Stimulated activated naive CD4-positive, alpha-beta T cell treated with Interleukin-2 at 50 U/mL for 16 hours (primary cell): ENCODE data around the gene CYFIP2.

Experiments
- DNase-seq: peaks from one replicate; lab custom pipeline; 2025; lab: John Stamatoyannopoulos, UW

Gene CYFIP2

DNA sequence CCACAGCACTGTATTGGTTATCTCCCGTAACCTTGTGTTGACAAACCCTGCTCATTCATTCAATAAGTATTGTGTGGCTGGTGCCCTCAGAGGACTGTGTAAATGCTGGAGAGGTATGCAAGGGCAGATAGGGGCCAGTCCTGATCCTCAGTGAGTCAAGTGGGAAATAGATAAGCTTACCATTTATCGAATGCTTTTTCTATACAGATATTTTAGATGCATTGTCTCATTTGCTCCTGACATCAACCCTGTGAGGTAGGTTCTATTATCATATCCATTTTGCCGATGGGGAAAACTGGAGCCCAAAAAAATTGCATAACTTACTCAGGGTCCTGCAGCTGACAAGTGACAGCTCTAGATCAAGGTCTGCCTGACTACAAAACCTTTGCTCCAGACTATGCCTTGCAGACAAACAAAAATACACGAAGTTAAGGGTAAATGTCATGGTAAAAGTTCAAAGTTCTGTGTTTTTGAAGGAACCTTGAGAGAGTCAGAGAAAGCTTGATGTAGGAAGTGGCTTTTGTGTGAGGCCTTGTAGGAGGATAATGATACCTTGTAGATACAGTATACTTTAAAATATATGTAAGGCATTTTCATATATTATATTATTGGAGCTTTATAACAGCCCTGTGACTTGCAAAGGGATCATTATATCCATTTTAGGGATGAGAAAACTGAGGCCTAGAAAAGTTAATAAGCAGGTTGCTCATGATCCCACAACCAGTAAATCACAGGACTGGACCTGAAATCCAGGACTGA, 22.7 kb downstream of the CYFIP2 start:
- DNase-seq = no peak

DNA sequence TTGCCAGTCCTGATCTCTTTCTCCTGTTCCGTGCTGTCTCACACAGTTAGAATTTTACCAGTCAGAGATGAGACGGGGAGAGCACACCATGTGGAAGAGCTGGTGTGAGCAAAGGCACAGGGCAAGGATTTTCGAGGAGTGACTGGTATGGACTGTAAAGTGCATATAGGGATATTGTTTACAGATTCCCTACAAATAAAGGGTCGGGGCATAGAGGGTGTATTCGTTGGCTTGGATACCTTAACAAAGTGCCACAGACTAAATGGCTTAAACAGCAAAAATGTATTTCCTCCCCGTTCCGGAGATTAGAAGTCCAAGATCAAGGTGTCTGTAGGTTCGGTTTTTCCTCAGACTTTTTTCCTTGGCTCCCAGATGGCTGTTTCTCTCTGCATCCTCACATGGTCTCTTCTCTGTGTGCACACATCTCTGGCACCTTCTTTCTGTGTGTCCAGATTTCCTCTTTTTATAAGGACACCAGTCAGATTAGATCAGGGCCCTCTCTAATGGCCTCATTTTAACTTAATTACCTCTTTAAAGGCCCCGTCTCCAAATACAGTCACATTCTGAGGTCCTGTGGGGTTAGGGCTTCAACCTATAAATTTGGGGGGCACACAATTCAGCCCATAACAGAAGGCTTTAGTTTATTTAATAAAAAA, 23.4 kb downstream of the CYFIP2 start:
- no peak for DNase-seq

DNA sequence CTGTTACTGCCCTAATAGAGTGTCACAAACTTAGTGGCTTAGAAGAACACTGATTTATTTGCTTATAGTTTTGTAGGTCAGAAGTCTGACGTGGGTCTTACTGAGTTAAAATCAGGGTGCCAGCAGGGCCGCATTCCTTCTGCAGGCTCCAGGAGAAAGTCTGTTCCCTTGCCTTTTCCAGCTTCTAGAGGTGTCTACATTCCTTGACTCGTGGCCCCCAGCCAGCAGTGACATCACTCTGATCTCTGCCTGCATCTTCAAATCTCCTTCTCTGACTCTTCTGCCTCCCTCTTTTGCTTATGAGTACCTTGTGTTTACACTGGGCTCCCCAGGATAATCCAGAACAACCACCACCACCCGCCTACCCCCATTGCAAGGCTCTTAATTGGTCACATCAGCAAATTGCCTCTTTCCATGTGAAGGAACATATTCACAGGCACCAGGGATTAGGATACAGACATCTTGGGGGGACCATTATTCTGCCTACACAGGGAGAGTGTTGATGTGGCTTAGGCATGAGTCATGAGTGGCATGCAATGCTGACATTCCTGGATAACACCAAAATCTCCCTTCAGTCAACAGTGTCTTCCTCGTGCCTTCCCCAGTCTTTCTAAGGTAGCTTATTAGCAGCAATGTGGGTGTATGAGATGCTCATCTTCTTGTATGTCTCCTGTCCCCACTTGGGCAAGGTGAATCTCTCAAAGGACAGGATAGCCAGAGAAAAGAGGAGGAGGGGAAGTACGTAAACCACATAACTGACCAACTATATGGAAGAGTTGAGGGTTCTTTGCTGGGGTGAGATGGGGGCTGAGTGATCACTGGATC, 24.4 kb downstream of the CYFIP2 start:
- DNase-seq = no peak

DNA sequence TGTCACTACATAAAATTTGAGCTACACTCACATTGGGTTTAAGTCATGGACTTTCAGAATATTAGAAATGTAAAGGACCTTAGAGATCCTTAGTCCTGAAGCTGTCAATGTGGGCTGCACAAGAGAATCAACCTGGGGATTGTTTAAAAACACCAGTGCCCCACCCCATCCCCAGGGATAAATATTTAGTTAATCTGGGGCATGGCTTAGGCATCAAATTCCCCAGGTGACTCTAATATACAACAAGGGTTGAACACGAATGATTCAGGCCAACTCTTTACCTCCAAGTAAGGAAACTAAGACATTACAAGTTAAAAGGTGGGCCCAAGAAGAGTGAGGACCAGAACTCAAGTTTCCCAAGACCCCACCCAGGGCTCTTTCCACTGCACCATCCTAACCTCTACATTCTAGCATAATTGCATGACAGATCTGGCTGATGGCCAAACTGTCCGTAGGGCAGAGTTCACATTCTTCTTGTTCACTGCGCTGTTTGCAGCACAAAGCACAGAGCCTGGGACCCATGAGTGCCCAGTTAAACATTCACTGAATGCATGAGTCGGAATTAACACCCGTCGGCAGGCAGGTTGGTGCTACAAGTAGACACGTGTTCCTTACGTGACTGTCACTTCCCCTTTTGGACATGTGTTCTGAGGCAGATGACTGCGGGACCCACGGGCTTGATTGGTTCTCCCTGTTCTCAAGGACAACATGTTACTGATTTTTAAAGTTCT, 25.2 kb downstream of the CYFIP2 start:
- no peak for DNase-seq

DNA sequence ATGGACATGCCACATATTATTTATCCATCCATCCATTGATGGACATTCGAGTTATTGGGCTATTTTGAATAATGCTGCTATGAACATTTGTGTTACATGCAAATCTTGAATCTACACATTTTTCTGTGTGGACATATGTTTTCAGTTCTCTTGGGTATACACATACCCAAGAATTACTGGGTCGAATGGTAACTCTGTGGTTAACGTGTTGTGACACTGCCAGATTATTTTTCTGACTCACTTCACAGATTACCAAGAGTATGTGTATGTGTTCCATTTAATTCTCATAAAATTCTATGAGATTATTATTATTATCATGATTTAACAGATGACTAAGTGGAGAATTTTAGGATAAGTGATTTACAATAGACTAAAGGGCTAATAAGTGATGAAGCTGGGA, 26.7 kb downstream of the CYFIP2 start:
- DNase-seq = no peak

- no peak for DNase-seq
Observed at GRCh38 chr5:157294407-157295091, 28.6 kb downstream of the CYFIP2 start.

- DNase-seq = no peak
Observed at GRCh38 chr5:157295247-157295646, 29.3 kb downstream of the CYFIP2 start.

GRCh38 chr5:157300564-157300963, 34.6 kb downstream of the CYFIP2 start:
- no peak for DNase-seq

DNA sequence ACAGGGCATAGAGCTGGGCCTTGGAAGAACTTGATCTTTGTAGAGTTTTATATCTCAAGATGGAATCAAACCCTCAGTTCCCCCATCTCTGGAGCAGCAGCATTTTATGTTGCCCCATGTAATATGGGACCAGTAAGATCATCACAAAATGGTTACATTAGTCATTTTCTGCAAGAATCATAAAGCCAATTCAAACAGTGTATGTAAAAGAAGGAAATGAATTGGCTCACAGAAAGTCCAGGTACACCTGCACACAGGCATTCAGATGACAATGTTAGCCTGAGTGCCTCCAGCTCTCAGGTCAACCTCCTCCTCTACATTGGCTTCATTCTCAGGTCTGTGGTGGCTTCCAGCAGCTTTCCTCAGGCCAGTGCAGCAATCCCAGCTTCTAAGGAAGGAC, 35.1 kb downstream of the CYFIP2 start:
- DNase-seq = no peak

DNA sequence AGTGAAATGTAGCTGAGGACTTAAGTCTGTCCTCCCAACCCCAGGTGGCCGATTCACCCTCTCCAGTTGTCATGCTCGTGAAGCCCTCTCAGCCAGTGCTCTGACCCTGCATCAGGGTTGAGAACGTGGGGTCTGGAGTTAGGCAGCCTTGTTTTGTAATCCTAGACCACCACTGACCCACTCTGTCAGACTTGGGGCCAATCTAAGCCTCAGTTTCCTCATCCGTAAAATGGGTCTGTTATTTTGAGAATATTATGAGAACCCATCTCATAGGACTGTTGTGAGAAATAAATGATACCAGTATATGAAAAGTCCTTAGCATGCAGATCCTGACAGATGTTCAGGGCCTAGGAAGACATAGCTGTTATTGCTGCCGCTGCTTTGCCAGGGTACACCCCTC, 37.1 kb downstream of the CYFIP2 start:
- no peak for DNase-seq

DNA sequence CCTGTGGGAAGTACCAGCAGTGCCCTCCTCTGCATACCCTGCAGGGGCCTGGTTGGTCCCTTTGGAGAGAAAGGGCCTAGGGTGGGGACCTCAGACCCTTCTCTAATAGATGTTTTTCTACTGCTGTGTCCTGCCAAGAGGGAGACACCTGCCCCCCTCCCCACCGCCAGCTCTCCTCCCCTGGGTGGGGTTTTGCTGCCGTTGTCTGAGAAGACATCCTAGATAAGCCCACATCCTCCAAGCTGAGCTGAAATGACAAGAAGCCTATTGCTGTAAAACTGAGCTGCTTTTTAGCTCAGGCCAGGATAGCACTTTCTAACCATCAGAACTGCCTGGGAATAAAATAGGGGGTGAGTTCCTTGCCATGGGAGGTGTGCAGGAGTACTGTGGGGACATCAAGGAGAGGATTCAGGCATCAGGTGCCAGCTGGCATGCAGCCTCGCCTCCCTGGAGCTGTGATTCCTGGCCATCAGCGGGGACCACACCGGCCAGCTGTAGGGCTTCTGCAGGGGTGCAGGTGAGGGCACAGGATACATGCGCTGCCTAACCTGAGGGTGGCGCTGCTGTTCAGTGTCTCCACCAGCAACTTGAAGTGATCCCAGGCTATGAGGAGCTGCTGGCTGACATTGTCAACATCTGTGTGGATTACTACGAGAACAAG, 37.9 kb downstream of the CYFIP2 start:
- peak; percentile 20 for DNase-seq

GRCh38 chr5:157306081-157306480, 40.2 kb downstream of the CYFIP2 start:
- no peak for DNase-seq

GRCh38 chr5:157306692-157307471, 41.0 kb downstream of the CYFIP2 start:
- no peak for DNase-seq

DNA sequence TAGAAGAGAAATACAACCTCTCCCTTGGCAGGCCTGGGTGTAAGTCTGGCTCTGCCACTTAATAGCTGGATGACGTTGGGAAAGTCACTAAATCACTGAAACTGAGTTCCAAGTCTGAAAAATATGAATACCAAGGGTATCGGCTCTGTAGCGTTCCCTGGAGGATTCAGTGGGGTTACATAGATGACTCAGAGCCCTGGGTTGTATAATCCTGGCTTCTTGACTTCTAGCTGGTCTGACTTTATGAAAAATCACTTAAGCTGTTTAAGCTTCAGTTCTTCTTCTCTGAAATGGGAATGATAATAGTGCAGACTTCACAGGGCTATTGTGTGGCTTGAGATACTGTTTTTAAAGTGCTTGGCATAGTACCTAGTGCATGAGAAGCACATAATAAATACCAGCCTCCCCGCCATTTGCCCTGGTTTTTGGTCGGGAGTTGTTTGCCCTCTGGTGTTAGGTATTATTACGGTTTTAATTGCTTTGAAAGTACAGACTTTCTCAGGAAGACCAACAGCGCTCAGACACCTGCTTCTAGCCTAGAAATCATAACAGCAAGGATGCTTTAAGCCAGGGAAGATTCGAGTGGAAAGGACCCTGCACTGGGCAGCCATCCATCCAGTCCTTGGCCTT, 43.0 kb downstream of the CYFIP2 start:
- DNase-seq = no peak

GRCh38 chr5:157309796-157310195, 43.9 kb downstream of the CYFIP2 start:
- DNase-seq = no peak

GRCh38 chr5:157311595-157311994, 45.7 kb downstream of the CYFIP2 start:
- DNase-seq = no peak

GRCh38 chr5:157312492-157312891, 46.6 kb downstream of the CYFIP2 start:
- DNase-seq = peak; percentile 50

DNA sequence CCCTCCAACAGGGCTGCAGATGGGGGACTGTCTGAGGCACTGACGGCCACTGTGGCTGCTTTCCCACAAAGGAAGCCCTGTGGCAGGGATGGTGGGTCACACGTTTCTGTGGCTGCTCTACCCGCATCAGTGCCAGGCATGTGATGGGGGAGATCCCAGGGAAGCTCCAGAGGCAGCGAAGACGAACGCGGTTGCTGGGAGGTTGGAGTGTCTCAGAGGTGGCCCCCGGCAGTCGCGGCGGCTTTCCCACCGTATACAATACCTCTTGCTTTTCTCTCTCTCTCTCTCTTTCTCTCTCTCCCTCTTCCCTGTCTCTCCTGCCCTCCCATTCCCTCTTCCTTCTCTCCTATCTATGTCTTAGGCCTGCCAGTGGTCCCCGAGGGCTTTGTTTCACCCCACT, 56.7 kb downstream of the CYFIP2 start:
- DNase-seq = no peak

DNA sequence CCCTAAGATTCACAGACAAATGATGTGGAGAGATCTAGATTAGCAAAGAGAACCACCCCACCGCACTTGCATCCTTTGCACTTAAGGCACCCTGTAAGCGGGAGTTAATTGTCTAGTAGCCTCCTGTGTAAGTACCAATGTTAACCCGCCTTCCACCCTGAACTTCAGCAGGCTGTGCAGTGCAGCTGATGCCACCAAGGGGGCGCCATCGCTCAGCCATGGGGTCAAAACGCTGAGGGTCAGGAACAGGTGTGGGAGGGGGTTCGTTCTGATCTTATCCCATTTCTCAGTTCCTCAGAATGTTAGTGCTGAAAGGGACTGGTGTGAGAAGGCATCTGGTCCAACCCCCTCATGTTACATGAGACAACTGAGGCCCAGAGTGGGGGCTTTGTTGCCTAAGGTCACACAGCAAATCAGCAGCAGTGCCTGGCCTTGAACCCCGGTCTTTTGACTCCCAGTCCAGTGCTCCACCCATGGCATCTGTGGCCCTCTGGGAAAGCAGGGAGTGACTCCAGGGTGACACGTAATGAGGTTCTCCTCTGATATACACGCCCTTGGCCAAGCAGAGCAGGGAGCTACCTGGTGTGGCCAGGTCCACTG, 57.3 kb downstream of the CYFIP2 start:
- DNase-seq = no peak
